GM12891 (cell line): ENCODE measurements around the gene DNAJC15.

ENCODE experiments used
- POLR2A ChIP-seq: IDR thresholded peaks from 2 replicates; pipeline ENCODE4 v1.6.1; 2011; ENCODE audit warnings: low read depth, low read length, control low read depth
- POLR2AphosphoS5 ChIP-seq: IDR thresholded peaks from 2 replicates; pipeline ENCODE4 v1.6.1; 2011; ENCODE audit warnings: low read depth, low read length, control low read depth
- TAF1 ChIP-seq: IDR thresholded peaks from 2 replicates; pipeline ENCODE4 v1.6.1; 2011; ENCODE audit warnings: low read depth, low read length, control low read depth

GRCh38 chr13:43033038-43033437, 9.7 kb downstream of the DNAJC15 start:
- TF ChIP-seq TAF1 = no peak
- TF ChIP-seq POLR2A = no peak
- TF ChIP-seq POLR2AphosphoS5 = no peak
